Tracheal epithelial cell (primary cell): ENCODE measurements around the gene KCNK4. TPM values are rescaled to one million over a fixed set of nuclear protein-coding genes. Genes with fewer than 3 reads are reported as not detected.

Source experiments
- total RNA-seq: library from RNA; depleted of rRNA; stranded (reverse); fragments of >200 nt; gene quantifications from 2 replicates; pipeline ENCODE4 v1.2.1, GENCODE V29; 2014

KCNK4 gene
- not detected in 2 replicates for total RNA-seq

GRCh38 chr11:64291262-64291751 is at the start of gene KCNK4:
KCNK4 (plus strand) TSS chr11:64291302; CDS start chr11:64293019, 1,717 bp downstream.

DNA sequence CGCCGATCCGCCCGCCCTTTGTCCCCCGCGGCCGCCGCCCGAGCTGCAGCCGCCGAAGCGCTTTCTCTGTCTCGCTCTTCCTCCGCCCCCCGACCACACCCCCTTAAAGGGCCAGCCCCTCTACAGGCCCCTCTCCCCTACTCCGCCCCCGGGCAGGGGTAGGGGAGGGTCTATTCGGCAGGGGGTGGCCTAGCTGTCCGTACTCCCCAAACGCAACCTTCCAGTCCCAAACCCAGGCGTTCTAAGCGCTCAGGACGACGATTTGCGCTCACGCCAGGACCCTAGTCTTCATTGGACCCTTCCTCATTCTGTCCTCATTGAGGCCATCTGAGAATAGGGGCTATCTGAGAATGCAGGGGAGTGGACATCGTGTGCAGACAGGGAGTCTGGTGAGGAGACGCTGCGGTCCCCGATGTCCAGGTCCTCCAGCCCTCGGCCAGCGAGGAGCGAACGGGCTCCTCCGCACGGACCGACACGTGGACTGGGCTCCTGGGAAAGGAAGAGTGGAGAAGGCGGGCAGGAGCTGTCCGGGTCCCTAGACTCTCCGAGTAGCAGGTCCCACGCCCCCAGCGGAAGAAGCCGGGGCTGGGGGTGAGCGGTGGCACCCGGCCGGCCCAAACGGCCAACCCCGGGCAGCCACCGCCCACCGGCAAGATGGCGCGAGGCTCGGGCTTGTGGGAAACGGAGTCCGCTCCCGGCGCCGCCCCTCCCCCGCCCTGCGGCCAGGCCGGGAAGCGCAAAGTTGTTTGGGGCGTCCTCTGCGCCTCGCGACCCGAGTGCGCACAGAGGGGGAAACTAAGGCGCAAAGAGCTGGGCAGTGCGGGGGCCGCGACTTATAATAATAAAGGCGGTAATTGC is 44.0 kb upstream of the KCNK4 start, which contains the start of gene PPP1R14B:
Gene PPP1R14B, minus strand, starts transcription at position 73 of the 858 bp plus-strand sequence. CDS start 270 bp downstream, outside the sequence.

GRCh38 chr11:64251016-64251752 is 39.9 kb upstream of the KCNK4 start, which contains the start of gene PLCB3:
PLCB3 (plus strand) TSS chr11:64251530; CDS start chr11:64251650, 120 bp downstream.

GRCh38 chr11:64284048-64284961 is 6.8 kb upstream of the KCNK4 start, which contains the start of gene BAD:
BAD (minus strand) TSS chr11:64284665; CDS start chr11:64284368, 297 bp downstream.

GRCh38 chr11:64284962-64285884 is 5.9 kb upstream of the KCNK4 start, which contains the start of gene GPR137:
GPR137 (plus strand) TSS chr11:64285848; CDS start chr11:64286525, 677 bp downstream.

GRCh38 chr11:64299847-64300648 is 8.9 kb downstream of the KCNK4 start, which contains the start of gene CATSPERZ:
CATSPERZ (plus strand) TSS chr11:64300358; CDS start chr11:64300411, 53 bp downstream.

DNA sequence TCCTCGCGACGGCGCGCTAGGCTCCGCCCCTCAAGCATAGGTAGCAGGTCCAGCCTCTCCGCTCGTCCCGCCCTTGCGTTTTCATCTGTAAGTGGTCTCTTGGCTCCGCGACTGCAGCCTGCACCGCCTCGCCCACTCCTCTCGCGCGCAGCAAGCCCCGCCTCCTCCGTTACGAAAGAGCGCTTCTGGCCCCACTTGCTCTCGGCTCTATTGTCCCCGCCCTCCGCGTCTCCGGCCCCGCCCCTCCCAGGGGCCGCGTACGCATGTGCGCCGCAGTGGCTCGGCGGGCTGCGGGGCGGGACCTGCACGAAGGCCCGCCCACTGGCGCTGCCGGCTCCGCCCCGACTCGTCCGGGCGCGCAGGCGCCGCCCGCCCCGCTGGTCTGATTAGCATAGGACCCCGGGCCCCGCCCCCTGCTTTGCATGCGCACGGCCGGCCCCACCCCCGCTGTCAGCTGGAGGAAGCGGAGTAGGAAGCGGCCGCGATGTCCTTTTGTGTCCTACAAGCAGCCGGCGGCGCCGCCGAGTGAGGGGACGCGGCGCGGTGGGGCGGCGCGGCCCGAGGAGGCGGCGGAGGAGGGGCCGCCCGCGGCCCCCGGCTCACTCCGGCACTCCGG is 14.1 kb downstream of the KCNK4 start, which contains the start of gene ESRRA:
Gene ESRRA, plus strand, starts transcription at position 450 of the 616 bp plus-strand sequence. CDS start 1,656 bp downstream, outside the sequence.

DNA sequence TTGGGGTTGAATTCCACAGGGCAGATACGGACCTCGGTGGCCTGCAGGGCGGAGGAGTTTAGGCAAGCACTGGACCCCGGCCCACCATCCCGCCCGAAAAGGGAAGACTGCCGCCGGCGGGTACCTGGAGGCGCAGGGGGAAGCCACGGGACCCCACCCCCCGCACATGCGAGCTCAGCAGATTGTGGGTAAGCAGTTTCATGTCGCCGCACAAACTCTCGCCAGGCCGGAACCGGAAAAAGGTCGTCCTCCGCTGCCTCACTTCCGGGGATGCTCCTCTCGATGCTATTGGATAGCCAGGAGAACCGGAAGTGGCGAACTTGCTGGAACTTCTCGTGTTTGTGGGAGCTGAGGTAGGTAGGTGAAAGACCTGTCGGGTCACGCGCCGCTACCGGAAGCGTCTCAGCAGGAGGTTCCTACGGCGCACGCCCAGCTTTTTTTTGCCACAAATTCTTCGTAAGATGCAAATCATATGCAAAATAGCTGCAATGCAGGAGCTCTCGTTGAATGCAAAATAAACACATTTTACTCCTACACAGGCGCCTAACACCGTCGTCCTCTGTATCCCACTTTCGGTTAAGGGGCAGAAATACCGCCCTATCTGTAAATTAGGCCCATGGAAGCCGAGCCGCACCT is 26.3 kb downstream of the KCNK4 start, which contains the start of gene TRMT112:
Gene TRMT112, minus strand, starts transcription at position 235 of the 636 bp plus-strand sequence. Its CDS starts 33 bp downstream, at position 202.

GRCh38 chr11:64317961-64318765 is 27.1 kb downstream of the KCNK4 start, which contains the start of gene PRDX5:
PRDX5 (plus strand) TSS chr11:64318121; CDS start chr11:64318216, 95 bp downstream.

DNA sequence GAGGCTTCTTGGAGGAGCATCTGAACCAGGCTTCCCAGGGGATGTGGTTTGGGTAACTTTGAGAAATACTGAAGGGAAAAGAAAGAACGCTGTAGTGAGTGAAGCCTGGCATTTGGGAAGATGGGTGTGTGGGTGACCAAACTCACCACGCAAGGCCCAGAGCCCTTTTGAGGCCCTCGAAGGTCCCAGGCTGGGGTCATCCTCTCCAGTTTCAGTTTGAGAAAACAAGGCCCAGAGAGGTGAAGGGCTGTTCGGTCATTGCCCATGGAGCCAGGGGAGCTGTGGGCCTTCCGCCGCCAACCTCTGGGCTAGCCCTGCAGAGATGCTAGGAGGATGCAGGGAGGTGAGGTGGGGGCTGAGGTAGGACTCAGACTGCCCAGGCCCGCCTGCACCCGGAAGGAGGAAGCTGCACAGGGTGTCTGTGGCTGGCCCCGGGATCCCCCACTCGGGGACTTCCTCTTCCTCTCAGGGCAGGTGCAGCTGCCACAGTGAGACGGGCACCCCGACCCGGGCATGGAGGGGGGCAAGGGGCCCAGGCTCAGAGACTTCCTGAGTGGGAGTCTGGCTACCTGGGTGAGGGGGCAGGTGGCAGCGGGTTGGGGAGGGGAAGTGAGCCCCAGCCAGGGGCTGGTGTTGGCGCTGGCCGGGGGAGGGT is 48.8 kb downstream of the KCNK4 start, which contains the start of gene CCDC88B:
Gene CCDC88B, plus strand, starts transcription at position 451 of the 655 bp plus-strand sequence. Its CDS starts 63 bp downstream, at position 514.

Other genes with a start within 250 kb of the KCNK4 start
- 28.3 and 44.1 TPM in 2 replicates for gene MACROD1, start 125.2 kb upstream of the KCNK4 start, total RNA-seq
- gene STIP1, start 105.1 kb upstream of the KCNK4 start, total RNA-seq: 98.9 and 144 TPM in 2 replicates
- gene FERMT3, start 84.6 kb upstream of the KCNK4 start, total RNA-seq: 0.96 and 1.3 TPM in 2 replicates
- 33.5 and 64.8 TPM in 2 replicates for gene TRPT1, start 65.1 kb upstream of the KCNK4 start, total RNA-seq
- gene NUDT22, start 65.0 kb upstream of the KCNK4 start, total RNA-seq: 72.5 and 84.8 TPM in 2 replicates
- 4.1 and 7.0 TPM in 2 replicates for gene DNAJC4, start 60.8 kb upstream of the KCNK4 start, total RNA-seq
- 14.9 and 22.2 TPM in 2 replicates for gene VEGFB, start 56.7 kb upstream of the KCNK4 start, total RNA-seq
- gene FKBP2, start 50.2 kb upstream of the KCNK4 start, total RNA-seq: 45.2 and 70.1 TPM in 2 replicates
- gene PPP1R14B, start 44.4 kb upstream of the KCNK4 start, total RNA-seq: 389 and 401 TPM in 2 replicates
- gene PLCB3, start 39.8 kb upstream of the KCNK4 start, total RNA-seq: 29.4 and 63.6 TPM in 2 replicates
- gene BAD, start 6.6 kb upstream of the KCNK4 start, total RNA-seq: 88.2 and 97.6 TPM in 2 replicates
- gene GPR137, start 5.5 kb upstream of the KCNK4 start, total RNA-seq: 3.9 and 6.4 TPM in 2 replicates
- 0.48 TPM in 1 of 2 replicates, not detected in the other for gene CATSPERZ, start 9.1 kb downstream of the KCNK4 start, total RNA-seq
- gene ESRRA, start 14.2 kb downstream of the KCNK4 start, total RNA-seq: 131 and 162 TPM in 2 replicates
- 255 and 420 TPM in 2 replicates for gene TRMT112, start 26.3 kb downstream of the KCNK4 start, total RNA-seq
- gene PRDX5, start 26.8 kb downstream of the KCNK4 start, total RNA-seq: 374 and 392 TPM in 2 replicates
- 2.4 and 7.7 TPM in 2 replicates for gene CCDC88B, start 48.9 kb downstream of the KCNK4 start, total RNA-seq
- gene RPS6KA4, start 67.9 kb downstream of the KCNK4 start, total RNA-seq: 54.9 and 61.6 TPM in 2 replicates